HG03135 (cell line): ENCODE measurements around the gene CACNA2D3.

Source experiments
- ATAC-seq: cut with Tn5 transposase; IDR thresholded peaks from one replicate; pipeline ENCODE4 v1.9.1; 2021; ENCODE audit warnings: mild to moderate bottlenecking, moderate library complexity; ENCODE audit not compliant: unreplicated experiment

The CACNA2D3 gene

DNA sequence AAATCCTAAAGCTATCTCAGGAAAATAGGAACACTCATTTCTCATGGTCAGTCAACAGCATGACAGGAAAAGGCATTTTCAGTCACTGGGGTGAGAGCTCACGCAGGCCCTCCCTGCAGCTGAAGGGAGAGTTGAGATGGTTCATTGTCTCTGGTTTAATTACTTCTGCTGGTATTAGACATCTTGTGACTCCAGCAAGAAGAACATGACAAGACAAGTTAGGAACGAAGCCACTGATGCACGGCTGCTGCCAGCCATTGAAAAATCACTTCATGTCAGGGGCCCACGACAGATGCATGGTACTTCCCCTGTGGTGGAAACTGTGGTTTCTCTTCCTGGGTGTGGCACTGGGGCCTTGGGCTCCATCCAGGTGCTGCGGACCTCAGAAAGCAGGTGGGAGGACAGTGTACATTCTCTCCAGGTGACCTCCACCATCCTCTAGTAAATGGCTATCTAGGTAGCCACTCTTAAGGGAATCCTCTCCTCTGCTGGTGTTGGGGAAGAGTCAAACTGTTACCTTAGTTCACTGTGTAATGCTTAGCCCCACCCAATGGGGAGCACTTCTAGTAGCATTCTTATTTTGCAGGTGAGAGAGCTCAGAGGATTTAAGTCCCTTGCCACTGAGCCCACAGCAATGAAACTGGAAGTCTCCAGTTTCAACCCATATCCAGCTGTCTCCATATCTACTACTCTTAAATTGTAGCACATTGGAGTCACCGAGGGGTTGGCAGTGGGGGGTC is 531.3 kb downstream of the CACNA2D3 start:
- ATAC-seq, result no peak

DNA sequence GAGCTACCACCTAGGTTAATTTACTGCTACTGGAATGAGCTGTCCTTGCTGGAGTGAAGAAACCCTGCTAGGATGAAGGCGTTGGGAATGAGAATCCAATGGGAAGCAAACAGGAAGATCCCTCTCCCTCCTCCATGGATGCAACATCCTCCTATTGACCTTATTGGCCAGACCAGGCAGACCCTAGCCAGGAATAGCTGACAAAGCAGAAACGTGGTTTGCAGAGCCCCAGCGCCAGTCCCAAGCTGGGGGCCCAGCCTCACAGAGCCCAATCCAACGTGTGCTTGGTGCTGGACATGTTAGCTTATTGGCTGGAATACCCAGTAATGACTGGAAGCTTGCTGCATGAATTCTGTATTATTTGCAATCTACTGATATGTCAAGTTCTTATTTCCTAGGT is 532.4 kb downstream of the CACNA2D3 start:
- ATAC-seq, result no peak

DNA sequence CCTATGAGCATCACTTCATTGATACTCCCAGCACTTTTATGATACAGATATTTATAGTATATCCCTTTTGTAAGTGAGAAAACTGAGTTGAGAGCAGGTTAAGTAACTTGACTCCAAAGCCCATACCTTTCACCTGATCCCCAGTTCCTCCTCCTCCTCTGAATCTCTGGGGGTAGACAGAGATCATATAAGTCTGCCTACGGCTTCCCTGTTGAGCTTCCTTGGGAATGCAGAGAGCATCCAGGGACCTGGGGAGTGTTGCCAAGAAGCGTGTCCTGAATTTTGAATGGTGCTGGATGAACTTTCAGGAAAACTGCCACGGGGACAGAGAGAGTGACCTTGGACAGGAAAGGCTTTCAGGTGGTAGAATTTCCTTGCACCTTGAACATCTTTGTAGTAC is 537.0 kb downstream of the CACNA2D3 start:
- ATAC-seq, result no peak

DNA sequence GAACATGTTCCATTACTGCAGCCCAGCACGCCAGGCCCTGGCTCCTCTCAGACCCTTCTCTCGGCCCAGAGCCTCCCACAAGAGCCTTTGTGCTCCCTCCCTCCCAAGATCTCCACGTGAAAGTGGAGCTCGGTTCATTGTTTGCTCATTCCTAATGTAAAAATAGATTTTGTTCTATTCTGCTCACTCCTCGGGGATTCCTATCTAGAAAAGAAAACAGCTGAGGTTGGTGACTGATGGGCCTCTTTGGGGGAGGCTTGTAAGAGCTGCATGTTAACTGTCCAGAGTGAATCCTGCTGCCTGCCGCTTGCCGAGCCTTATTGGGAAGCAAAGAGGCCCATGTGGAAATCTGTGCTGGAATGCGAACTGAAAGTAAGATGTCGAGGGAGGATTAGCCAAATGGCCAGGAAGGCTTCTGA is 538.4 kb downstream of the CACNA2D3 start:
- no peak for ATAC-seq

DNA sequence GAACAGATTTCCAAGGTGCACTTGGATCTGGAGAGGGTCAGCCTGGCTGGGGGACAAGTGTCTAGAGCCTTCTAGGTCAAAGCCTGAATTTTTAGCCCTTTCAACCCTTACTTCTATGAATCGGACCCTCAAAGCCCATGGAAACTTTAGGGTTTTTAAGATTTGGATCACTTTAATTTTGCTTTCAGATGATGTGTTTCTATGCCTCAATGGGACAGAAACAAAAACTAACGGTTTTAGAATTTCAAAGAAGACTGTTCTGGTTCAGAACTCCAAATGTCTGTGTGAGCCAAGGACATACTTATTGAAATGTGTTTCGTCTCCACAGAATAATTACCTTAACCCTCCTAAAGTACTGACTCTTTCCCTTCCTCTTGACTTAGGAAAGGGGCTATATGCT is 538.8 kb downstream of the CACNA2D3 start:
- no peak for ATAC-seq

DNA sequence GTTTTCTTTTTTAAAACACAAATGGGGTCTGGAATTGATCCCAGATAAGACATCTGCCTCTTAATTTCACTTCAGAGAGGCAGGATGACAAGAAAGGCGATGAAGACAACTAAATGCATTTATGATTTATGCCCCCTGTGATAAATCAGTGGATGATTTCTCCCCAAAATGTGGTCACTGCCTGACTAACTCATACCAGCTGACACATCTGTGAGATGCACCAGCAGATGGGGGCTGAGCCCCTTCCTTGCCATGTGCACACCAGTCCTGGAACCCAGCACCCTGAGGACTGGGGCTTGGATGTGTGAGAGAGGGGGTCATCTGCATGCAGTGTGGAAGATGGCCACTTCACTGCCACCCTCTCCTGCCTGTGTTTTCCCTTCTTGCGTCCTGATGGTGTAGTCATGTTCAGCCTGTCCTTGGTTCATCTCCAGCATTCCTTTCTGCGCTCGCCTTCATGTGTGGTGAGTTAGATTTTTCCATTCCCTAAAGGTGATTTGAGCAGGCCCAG is 541.2 kb downstream of the CACNA2D3 start:
- no peak for ATAC-seq

DNA sequence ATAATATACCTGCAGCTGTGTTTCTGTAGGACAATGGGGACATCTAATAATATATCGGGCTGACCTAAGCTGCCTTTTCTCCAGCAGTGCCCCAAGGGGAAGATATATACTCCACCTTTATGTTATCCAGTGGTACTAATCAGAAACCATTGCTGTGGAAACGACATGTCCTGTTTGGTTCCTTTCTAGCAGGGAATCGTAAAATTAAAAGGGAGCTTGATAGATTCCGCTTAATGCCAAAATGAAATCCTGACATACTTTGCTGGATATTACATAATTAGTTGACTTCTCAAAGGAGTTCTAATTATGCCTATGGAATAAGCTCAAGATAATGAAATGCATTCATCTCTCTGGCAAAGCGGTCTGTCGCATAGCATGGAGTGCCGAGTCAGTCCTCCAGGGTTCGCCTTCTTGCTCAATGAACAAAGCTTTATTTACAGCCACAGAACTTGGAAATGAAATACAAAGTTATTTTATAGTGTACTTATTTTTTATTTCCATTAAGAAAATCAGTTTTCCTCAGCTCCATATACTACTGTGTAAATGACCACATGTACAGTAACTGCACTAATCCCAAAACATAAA is 542.8 kb downstream of the CACNA2D3 start:
- ATAC-seq, result no peak

DNA sequence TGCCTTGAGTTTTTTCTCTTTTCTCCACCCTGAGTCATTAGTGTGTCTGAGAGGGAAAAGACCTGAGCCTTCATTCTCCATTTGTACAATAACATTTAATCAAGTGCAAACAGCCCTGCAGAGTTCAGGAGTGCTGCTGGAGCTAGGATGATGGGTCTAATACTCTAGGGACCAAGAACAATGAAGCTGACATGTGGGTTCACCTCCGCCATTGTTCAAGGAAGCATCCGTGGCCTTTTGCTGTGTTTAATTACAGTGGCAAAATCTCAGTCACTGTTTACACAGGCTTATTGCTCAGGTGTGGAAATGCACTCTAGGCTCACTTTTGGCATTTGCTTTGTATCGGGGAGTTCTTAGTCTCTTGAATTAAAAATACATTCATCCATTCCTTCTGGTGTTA is 545.9 kb downstream of the CACNA2D3 start:
- no peak for ATAC-seq

DNA sequence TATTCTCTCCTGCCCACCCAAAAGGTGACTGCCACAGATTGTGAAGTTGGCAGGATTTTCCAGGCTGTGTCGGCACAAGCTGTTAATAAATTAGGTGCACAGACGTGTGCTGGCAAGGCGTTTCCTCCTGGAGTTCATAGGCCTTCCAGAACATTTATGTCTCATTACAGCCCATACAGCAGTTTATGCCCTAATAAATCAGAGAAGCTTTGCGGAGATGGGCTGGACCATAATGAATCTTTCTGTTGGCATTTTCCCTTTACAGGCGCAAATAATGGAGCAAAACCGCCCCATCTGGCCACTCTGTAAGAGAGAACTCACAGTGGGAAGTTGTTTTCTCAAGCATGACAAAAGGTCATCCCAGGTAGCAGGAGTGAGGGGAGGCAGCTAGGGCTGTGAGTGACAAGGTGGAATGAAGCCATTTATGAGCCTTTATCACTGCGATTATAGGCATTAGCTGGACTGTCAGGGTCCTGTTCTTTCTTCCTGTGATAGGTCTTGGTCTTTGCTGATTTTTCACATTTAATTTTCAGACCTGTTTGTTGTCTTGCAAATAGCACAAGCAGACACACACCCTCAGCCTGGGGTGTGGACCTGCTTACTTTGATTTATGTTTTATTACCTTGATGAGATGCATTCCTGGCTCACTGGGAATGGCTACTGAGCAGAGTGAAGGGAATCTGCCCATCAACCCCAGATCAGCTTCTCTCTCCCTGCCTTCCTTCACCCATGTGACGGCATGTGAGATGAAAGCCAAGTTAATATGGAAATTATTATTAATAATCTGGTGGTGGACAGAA is 548.0 kb downstream of the CACNA2D3 start:
- no peak for ATAC-seq

DNA sequence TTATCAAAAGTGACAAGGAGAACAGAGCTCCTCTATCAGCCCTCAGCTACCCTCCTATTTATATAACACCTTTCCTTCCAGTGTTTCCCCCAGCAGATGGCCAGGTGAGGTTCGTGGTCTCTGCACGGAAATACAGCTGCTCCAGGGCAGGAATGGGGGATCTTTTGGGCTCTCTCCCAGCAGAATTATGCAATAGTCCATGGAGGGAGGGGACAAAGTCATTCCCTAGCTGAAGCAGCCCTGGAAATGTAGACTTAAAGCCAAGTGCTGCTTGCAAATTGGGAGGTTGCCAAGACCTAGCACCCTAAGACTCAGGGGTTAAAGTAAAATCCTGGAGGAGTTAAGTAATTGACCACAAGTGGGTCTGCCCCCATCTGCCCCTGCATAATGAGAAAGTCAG is 549.2 kb downstream of the CACNA2D3 start:
- no peak for ATAC-seq

DNA sequence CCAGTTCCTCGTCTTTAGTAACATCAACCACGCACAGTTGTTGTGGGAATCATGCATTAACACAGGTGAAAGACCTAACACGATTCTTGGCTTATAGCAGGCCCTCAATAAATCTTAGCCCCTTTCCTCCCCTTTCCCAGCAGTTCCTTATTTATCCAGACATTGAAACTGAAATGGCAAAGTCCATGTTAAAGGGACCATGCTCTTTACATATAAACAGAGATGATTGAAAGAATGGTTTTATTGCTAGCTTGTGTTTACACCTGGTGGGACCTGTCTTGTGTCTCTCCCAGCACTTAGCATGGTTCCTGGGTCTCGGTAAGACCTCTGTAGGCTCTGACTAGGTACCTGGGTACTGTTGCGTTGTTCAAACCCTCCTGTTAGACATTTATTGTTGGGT is 553.7 kb downstream of the CACNA2D3 start:
- no peak for ATAC-seq

DNA sequence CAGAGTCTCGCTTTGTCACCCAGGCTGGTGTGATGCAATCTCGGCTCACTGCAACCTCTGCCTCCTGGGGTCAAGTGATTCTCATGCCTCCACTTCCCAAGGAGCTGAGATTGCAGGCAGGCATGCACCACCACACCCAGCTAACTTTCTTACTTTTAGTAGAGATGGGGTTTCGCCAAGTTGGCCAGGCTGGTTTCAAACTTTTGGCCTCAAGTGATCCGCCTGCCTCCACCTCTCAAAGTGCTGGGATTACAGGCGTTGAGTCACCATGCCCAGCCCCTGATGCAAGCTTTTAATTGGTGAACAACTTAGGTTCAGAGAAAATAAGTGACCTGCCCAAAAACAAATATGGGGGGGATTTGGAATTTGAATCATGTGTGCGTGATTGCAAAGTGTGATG is 559.4 kb downstream of the CACNA2D3 start:
- no peak for ATAC-seq

DNA sequence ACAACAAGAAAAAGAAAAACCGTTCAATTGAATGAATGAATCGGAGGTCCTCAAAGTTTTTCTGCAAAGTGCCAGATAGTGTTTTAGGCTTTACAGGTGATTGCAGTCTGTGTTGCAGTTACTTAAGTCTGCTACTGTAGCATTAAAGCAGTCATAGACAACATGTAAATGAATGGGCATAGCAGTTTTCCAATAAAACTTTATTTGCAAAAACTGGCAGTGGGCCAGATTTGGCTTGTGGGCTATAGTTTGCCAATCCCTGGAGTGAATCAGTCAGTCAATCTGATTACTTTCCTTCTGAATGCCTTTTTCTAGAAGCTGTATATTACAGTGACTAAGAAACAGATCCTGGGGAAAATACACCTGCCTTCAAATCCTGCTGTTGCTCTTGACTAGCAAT is 562.9 kb downstream of the CACNA2D3 start:
- no peak for ATAC-seq

DNA sequence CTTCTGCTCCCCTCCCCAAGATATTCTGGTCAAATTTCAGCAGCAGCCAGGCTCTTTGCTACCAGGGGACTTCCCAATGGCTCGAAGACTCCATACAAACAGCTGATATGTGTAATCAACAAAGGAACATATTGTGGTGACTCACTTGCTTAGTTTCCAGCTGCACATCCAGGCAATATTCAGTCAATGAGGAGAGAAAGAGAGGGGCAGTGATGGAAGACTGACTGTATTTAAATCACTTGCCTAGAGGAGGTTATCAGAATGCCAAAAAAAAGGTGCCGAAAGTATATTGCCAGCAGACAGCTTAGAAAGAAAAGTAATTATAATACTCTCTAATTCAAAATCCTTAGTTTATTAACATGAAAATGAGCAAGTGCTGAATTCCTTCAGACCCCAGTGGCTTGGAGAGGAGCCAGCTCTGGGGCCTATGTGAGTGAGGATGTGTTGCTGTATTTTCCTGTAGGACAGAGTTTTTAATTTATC is 569.0 kb downstream of the CACNA2D3 start:
- no peak for ATAC-seq

DNA sequence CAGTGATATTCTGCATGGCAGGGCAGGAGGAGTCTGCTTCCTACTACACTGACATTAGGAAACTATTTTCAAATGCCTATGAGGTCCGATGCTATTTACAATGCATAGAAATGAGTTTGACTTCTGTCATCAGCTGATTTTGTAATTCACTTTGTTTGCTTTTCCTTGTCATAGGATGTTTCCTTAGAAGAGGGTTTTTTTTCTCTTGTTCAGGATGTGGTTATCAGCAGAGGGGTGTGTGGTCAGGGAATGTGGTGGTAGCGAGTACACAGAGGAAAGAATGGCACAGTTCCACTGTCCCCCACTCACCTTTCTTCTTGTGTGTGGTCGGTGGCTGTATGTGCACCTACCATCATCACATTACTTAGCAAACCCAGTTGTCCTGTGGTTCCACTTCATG is 574.0 kb downstream of the CACNA2D3 start:
- no peak for ATAC-seq

DNA sequence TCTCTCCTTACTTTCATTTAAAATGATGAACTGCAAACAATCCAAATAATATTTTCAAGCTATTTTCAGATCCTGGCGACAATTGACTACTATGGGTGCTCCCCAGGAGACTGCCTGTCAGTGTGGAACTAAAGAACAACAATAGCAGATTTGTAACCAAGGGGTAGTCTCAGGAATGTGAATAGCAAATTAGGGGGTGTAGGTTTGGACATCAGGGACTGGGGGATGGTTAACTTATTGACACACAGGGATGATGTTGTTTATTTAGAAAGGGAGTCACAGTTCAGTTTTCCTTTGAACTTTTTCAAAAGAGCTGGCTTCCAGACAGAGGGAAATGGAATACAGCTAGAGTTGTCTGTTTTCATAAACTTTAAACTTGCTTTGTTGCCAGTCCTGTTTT is 575.7 kb downstream of the CACNA2D3 start:
- ATAC-seq, result no peak

DNA sequence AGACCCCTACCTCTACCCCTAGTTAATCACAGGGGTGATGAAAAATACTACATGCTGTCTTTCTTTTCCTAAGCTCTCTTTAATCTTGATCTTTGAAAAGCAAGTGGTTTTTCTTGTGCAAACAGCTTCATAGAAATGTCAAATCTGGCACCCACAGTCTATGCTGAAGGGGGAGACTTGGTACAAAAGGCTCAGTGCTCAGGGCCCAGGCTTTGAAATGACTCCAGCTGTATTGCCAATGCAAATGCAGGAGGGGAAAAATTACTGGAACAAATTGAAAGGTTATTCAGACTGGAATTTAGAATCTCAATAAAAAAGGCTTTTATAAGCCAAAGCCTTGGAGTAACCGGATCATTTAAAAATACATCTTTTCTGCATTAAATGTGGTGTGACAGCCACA is 581.6 kb downstream of the CACNA2D3 start:
- ATAC-seq, result no peak

DNA sequence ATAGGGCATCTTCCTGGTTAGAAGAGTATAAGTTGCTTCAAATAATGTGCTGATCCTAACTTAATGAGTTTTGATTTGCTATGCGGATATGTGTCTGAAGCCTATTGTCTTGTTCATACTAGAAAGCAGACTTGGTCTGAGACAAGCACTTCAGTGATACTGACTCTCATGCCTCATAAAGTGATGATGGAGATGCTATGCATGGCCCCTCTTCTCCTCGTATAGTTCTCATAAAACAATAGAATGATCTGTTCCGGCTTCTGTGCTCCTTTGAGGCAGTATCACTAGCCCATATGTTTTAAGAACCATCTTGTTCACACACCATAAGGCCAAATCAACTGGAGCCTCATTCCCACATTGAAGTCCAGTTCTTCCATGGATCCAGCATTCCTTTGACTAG is 583.4 kb downstream of the CACNA2D3 start:
- no peak for ATAC-seq

DNA sequence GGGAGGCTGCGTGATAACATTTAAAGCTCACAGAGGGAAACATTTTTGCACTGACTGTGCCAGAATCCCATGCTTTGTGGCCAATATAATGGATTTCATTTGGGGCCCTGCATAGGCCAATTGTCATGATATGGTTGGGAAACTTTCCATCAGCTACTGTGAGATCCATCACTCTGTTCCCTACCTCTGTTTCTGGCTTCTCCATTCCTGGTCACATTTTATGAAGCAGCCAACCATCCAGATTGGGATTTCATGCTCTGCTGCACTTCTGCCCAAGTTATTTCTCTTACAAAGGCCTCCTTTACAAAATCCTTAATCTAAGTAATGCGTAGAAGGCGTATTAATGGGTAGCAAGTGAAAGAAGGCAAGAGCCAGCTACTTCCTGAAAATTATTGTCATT is 584.4 kb downstream of the CACNA2D3 start:
- no peak for ATAC-seq

DNA sequence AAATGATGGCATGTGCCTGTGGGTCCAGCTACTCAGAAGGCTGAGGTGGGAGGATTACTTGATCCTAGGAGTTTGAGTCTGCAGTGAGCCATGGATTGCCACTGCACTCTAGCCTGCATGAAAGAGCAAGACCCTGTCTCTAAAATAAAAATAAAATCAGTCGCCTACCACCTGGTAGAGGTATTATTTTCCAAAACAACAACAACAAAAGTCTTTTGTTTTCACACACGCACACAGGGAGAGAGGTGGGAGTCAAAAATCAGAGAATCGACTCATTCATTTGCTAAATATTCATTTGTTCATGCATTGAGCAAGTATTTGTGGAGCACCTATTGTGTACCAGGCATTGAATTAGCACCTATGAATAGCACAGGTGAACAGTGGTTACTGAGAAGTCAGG is 587.4 kb downstream of the CACNA2D3 start:
- no peak for ATAC-seq

DNA sequence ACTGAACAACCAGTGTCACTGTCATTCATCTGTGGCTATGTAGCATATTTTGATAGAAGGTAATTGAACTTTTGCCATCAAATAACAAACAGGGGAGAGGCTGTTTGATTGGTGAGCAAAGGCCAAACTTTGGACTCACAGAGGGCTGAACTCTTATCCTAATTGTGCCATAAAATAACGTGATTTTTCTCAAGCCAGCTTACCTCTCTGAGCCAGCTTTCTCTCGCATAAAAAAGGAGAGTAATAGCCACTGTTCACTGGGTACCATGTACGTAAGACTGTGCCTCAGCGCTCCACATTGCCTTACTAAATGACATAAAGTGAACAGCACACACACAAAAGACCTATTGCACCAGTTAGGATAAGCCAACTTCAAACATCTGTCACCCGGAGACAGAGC is 588.6 kb downstream of the CACNA2D3 start:
- no peak for ATAC-seq

DNA sequence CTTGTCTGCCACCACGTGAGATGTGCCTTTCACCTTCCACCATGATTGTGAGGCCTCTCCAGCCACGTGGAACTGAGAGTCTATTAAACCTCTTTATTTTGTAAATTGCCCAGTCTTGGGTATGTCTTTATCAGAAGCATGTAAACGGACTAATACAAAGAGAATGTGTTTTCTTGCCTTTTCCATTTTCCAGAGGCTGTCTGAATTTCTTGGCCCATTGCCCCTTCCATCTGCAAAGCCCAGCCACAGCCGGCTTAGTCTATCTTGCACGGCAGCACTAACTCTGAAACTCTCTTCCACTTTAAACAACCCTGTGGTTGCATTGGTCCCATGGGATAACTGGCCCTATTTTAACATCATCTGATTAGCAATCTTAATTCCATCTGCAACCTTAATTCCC is 590.2 kb downstream of the CACNA2D3 start:
- no peak for ATAC-seq
